EH (cell line): ENCODE measurements around the gene SERTAD1.

Experiments used
- DNase-seq: peaks from one replicate; pipeline ENCODE4 v3.0.0-alpha.2; 2015; ENCODE audit warnings: low read depth

Gene SERTAD1, protein sequence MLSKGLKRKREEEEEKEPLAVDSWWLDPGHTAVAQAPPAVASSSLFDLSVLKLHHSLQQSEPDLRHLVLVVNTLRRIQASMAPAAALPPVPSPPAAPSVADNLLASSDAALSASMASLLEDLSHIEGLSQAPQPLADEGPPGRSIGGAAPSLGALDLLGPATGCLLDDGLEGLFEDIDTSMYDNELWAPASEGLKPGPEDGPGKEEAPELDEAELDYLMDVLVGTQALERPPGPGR

DNA sequence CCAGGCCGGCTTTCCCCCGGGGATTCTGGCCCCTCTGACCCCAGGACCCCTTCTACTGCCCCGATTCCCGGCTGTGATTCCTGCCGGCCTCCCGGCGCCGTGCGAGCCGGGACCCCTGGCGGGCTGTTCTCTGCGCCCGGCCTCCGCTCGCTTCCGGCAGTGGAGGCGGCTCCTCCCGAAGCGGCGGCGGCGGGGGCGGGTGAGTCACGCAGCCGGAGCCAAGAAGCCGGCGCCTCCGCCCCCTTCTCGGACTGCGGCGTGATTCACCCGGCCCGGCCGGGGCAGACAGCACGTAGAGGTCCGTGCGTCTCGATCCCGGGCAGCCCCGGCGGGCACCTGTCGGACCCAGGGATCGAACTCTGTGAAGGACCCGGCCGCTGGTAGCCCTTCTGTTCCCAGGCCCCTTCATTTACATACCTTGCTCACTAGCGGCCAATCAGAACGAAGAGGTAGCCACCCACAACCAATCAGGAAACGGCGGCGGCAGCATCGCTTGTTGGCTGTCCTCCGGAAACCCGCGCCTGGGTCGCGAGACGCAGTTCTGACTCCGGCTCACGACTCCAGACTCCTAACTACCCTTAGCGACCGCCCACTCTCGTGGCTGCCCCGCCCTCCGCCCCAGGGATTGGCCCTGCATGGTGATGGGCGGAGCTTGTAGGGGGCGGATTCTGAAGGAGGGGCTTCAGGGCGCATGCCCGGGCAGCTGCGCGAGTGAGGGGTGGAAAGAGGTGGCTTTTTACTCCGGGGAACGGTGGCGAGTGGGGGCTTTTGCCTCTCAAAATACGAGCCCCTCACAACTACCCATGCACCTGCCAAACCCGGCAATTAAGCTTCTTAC is at the start of gene SERTAD1:
Gene SERTAD1, minus strand, starts transcription at position 543 of the 838 bp plus-strand sequence. CDS start 2,446 bp downstream, outside the sequence.
- DNase-seq, result peak; percentile 99

DNA sequence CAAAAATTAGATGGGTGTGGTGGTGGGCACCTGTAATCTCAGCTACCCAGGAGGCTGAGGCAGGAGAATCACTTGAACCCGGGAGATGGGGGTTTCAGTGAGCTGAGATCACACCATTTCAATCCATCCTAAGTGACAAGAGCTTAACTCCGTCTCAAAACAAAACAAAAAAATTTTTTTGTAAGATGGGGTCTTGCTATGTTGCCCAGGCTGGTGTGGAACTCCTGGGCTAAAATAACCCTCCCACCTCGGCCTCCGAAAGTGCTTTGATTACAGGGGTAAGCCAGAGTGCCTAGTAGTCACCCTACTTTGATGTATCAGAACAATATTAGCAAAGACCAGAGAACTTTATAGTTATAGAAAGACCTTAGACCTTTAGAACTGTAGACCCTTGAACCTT is 48.9 kb upstream of the SERTAD1 start:
- DNase-seq, result no peak

DNA sequence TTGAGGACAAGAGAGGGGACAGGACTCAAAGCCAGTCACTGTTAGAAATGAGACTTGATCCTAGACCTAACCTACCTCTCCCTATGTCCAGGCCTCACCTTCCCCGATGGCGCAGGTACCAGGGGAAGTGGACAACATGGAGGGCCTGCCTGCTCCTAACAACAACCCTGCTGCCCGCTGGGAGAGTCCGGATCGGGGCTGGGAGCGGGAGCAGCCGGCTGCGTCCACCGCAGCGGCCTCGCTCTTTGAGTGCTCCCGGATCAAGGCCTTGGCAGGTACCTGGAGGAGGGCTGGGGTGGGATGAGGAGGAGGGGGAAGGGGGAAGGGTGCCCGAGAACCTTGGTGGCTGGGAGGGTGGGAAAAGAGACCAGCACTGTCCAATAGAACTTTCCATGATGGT is 46.7 kb upstream of the SERTAD1 start:
- no peak for DNase-seq

DNA sequence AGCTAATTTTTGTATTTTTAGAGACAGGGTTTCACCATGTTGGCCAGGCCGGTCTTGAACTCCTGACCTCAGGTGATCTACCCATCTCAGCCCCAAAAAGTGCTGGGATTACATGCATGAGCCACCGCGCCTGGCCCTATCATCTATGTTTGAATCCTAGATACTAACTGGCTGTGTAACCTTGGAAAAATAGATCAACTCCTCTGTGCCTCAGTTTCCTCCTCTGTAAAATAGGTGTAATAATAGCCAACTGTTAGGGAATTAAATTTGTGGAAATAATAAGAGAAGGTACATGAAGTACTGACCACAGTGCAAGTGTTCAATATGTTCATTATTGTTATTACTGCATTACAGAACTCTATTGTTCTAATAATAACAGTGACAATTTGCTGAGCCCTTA is 45.3 kb upstream of the SERTAD1 start:
- no peak for DNase-seq

DNA sequence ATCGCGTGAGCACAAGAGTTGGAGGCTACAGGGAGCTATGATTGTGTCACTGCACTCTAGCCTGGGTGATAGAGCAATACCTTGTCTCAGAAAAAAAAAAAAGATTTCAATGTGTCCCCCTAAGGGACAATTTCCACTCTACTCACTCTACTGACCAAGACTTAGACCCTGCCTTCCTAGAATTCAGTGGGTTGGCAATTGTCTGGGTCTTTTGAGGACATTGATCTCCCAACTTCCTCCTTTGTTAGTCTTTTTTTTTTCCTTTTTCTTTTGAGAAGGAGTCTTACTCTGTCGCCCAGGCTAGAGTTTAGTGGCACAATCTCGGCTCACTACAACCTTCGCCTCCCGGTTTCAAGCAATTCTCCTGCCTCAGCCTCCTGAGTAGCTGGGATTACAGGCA is 43.2 kb upstream of the SERTAD1 start:
- no peak for DNase-seq

DNA sequence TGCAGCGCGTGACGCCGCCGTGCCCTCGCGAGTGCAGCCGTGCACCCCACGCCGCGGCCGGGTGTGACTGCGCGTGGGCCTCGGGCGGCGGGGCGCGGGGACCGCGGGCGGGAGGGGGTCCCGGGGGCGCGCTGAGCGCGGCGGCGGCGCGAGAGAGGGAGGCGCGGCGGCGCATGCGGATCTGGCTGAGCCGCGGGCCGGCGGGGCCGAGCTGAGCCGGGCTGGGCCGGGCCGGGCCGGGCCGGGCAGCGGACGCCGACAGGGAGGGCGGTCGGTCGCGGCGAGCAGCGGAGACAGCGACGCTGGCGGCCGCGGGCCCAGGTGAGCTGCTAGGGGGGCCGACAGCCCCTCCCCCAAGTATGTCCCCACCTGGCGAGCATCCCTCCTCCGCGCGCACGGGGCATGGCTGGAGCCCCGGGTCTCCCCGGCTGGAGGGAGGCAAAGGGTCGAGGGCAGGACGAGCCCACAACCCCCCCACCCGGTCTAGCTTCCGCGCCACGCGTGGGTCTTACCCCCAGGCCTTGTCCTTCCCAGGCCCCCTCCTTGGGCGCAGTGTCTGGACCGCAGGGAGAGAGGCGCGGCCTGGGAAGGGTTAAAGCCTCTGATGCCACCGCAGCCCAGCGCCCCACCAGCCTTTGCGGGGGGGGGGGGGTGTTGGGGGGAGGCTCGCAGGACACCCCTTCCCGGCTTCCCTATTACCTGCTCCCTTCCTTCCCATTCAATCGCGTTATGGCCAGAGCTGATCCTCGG is 41.4 kb upstream of the SERTAD1 start, which contains the start of gene SPTBN4:
Gene SPTBN4, plus strand, starts transcription at position 17 of the 750 bp plus-strand sequence. CDS start 5,621 bp downstream, outside the sequence.
- DNase-seq, result no peak

DNA sequence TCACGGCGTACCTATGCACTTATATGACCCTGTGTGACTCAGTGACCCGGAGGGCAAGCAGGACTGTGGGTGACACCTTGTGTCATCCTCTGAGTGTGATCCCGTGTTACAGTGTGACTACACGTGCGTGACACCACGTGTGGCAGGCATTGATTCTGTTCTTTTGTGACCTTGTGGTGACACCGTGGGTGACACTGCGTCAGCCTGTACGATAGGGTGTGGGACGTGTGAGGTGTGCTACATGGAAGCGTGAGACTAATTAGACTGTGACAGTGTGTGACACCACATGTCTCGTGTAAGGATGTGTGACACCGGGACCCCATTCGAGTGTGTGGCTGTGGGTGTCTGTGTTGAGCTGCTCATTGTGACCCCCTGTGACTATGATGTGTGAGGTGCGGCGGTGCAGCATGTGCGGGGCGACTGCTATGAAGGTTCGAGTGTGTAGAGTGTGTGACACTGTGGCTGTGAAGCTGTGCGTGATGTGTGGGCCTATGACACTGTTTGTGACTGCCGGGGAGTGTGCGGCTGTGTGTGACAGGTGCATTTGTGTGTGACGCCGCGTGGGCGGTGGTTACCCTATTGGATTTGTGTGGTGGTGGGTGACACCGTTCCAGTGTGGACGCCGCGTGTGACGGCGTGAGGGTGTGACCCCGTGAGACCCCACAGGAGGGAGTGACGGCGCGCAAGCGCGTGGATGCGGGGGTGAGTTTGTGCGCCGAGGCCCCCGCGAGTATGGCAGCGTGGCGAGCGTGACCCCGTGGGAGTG is 40.6 kb upstream of the SERTAD1 start:
- no peak for DNase-seq

DNA sequence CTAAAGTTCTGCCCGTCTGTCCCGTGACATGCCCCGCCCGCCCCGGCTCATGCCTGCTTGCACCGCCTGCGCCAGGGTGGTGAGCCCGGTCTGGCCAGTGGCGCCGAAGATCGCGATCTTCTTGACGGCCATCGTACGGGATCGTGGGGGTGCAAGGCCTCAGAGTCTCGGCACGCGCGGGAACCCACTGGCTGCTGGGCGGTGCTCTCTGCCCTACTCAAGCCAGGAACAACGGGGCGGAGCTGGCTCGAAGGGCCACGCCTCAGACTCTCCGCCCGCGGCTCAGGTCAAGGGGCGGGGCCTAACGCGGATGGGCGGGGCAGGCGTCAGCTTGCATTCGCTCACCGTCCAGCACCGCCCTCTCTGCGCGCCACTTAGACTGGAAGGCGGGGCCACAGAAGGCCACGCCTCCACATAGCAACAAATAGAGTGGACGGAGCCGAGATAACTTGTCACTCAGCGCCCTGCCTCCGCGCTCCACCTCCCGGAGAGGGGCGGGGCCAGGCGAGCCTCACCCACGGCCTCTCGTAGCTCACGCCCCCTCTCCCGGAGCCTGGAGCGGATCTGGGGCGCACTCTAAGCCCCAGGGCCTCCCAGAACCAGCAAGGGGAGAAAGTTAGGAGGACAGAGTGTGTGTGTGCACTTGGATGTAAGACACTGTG is 39.9 kb upstream of the SERTAD1 start, which contains the start of gene BLVRB:
Gene BLVRB, minus strand, starts transcription at position 189 of the 662 bp plus-strand sequence. Its CDS starts 57 bp downstream, at position 132.
- peak; percentile 99 for DNase-seq

DNA sequence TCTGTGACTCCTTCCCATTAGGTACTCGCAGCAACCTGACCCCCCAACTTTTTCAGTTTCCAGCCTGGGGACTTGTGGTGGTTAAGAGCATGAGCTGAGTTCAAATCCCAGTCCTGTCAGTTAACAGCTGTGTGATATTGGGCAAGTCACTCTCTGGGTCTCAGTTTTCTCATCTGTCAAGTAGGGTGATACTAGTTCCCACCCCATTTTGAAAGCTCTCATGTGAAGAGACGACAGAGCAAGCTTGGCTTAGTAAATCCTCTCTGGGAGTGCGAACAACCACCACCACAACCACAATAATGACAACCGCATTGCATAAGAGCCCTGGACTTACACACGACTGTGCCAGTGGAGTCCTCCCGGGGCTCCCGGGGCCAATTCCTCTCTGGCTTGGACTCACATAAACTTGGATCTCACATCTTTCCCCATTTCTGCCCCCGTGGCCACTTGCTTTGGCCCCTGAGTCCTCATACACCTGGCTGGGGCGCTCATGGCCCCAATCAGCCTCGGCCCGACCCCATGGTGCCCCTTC is 39.3 kb upstream of the SERTAD1 start:
- peak; percentile 79 for DNase-seq

DNA sequence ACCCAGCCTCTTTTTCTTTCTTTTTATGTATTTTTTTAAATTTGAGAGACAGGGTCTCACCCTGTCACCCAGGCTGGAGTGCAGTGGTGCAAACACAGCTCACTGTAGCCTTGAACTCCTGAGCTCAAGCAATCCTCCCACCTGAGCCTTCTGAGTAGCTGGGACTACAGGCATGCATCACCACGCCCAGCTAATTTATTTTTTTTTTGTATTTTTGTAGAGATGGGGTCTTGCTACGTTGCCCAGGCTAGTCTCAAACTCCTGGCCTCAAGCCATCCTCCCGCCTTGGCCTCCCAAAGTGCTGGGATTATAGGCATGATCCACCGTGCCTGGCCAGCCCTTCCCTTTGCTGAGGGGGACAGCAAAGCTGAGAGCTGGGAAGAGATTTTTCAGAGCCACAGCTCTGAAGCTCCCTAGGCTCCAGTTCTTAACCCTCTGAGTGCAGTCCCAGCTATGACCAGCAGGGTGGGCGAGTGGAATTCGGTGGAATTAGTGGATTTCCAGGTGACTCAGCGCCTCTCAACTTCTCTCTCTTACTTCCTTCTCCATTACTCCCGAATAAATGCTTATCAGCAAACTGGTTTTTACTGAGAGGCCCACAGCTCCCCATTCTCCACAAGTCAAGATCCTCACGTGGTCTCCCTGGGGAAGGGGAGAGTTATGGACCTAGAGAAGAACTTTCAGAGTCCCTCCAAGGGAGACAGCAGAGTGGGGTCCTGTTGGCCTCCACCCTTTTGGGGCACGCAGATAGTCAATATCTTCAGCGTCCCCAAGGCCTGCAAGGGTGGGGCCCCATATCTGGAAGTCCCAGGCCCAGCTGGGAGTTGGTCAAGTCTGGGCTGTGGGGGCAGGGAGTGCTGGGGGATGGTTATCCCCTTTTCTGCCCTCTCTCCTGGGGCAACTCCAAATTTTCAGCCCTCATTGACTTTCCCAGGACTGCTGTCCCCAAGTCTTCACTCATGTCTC is 38.5 kb upstream of the SERTAD1 start:
- DNase-seq, result peak; percentile 88

DNA sequence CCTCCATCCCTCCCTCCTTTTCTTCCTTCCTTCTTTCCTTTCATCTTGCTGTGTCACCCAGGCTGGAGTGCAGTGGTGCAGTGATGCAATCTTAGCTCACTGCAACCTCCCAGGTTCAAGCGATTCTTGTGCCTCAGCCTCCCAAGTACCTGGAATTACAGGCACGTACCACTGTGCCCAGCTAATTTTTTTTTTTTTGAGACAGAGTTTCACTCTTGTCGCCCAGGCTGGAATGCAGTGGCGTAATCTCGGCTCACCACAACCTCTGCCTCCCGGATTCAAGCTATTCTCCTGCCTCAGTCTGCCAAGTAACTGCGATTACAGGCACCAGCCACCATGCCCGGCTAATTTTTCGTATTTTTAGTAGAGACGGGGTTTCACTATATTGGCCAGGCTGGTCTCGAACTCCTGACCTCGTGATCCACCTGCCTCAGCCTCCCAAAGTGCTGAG is 37.8 kb upstream of the SERTAD1 start:
- DNase-seq, result peak; percentile 37

DNA sequence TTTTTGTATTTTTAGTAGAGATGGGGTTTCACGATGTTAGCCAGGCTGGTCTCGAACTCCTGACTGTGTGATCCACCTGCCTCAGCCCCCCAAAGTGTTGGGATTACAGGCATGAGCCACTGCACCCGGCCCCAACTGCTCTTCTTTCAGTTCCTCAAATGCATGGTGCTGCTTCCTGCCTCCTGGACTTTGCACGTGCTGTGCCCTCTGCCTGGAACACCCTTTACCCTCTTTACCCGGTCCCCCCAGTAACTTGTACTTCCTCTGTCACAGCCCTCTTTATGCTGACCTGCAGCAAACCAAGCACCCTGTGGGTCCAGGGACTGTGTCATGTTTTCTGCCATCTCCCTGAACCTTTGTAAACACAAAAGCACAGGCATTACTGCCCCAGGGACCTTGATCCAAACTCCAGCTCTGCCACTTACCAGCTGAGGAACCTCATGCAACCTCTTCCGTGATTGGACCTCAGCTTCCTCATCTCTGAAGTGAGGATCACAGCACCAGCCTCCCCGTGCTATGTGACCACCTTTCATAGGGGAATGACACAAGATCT is 36.0 kb upstream of the SERTAD1 start:
- DNase-seq, result no peak

DNA sequence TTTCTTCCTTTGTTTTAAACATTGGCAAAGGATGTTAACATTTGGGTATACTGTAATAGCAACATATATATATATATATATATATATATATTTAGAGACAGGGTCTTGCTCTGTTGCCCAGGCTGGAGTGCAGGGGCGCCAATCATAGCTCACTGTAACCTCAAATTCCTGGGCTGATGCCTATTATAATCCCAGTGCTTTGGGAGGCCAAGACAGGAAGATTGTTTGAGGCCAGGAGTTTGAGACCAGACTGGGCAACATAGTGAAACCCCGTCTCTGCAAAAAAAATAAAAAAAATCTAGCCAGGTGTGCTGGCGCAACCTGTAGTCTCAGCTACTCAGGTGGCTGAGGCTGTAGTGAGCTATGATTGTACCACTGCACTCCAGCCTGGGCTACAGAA is 34.4 kb upstream of the SERTAD1 start:
- DNase-seq, result no peak

DNA sequence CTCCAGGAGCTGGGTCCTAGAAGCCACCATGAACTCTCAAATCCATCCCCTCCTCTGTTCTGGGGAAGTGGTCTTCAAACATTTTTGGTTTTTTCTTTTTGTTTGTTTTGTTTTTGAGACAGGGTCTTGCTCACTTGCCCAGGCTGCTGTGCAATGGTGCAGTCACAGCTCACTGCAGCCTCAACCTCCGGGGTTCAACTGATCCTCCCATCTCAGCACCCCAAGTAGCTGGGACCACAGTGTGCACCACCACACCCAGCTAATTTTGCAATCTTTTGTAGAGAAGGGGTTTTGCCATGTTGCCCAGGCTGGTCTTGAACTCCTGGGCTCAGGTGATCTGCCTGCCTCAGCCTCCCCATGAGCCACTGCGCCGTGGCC is 32.8 kb upstream of the SERTAD1 start:
- DNase-seq, result no peak

DNA sequence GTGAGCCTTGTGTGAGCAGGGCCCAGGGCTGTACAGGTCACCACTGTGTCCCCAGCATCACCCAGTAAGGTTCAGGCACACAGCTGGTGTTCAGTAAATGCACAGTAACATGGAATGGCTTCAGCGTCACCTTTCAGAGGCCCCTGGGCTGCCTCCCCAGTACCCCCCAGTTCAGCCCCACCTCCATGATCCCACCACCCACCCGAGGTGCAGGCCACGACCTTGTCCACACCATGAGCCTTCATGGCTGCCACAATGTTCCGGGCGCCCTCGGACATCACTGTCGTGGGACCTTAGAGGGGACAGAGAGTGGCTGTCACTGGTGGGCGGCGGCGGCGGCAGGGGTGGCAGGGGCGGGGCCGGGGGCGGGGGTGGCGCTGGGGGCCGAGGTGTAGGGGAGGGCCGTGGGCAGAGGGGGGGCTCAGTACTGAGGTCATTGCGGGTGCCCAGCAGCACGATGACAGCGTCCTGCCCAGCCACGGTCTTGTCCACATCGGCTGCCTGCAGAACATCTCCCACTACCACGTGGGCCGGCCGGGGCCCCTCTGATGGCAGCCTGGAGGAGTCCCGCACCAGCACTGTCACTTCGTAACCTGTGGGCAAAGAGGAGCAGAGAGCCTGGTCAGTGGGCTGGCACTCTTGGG is 32.3 kb upstream of the SERTAD1 start:
- DNase-seq, result no peak

DNA sequence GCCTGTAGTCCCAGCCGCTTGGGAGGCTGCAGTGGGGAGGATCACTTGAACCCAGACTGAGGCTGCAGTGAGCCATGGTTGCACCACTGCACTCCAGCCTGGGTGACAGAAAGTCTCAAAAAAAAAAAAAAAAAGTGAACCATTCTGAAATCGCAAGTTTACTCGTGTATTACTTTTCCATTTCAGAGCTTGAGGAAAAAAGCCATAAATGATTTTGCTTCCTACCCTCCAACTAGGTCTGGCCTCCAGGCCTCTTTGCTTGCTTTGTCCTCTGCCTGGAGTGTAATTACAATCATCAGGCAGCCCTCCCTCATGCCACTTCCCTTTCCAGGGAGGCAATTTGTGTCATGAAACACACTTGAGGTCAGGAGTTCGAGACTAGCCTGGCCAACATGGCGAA is 31.3 kb upstream of the SERTAD1 start:
- no peak for DNase-seq

DNA sequence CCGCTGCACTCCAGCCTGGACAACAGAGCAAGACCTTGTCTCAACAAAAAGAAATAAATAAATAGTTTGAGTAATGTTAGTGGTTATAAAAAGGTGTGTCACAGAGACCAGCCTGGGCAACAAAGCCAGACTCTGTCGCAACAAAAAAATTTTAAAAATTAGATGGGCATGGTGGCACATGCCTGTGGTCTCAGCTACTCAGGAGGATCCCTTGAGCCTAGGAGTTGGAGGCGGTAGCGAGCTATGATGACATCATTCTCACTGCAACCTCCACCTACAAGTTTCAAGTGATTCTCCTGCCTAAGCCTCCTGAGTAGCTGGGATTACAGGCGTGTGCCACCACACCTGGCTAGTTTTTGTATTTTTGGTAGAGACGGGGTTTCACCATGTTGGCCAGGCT is 28.2 kb upstream of the SERTAD1 start:
- peak; percentile 50 for DNase-seq

DNA sequence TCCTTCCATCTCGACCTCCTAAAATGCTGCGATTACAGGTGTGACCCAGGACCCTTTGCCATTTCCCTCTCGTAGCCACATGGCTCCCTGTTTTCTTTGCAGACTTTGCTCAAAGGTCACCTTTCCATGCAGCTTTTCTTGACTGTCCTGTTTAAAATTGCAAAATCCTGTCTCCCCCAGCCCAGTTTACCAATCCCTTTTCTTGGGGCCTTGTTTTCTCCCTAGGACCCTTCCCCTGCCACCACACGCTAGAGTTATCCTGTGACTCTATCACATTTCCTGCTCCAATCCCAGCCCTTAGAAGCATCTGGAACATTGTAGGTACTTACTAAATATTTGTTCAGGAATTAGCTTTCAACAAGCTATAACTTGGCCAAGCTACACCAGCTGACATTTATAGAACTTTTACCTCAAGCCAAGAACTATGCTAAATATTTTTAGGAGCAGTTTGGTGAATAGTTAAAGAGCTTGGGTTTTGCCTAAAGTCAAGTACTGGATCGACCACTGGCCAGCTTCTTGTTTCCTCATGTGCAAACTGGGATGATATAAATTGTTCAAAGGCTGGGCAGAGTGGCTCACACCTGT is 27.5 kb upstream of the SERTAD1 start:
- no peak for DNase-seq
